Nephron (organoid): ENCODE data around the gene ACP2.

Experiments
- H3K27ac Mint-ChIP-seq, 3 experiments: 2 replicates each; pipeline ENCODE4 v1.8.0; 2020; ENCODE audit warnings: mixed read lengths in 3 of 3, mild to moderate bottlenecking in 2 of 3, moderate library complexity in 1 of 3
- H3K27me3 Mint-ChIP-seq: 2 replicates; pipeline ENCODE4 v1.8.0; 2021; ENCODE audit warnings: low read depth, mild to moderate bottlenecking, moderate library complexity, mixed read lengths
- H3K36me3 Mint-ChIP-seq: 2 replicates; pipeline ENCODE4 v1.8.0; 2020; ENCODE audit warnings: low read depth, mixed read lengths
- H3K4me1 Mint-ChIP-seq: 2 replicates; pipeline ENCODE4 v1.8.0; 2020; ENCODE audit warnings: mixed read lengths
- H3K4me3 Mint-ChIP-seq, 3 experiments: 2 replicates each; pipeline ENCODE4 v1.8.0; 2020; ENCODE audit warnings: mild to moderate bottlenecking in 3 of 3, mixed read lengths in 3 of 3, moderate library complexity in 2 of 3
- H3K9me3 Mint-ChIP-seq: 2 replicates; pipeline ENCODE4 v1.8.0; 2020; ENCODE audit warnings: mixed read lengths
- TF ChIP-seq, protein P1 (sequence below), 3 experiments: fragments of 200-600 bp; sonication (generic); IDR thresholded peaks; one replicate each; pipeline ENCODE4 v1.5.0; 2021; ENCODE audit warnings: antibody characterized with exemption in 3 of 3; ENCODE audit not compliant: unreplicated experiment in 3 of 3

ACP2 gene

DNA sequence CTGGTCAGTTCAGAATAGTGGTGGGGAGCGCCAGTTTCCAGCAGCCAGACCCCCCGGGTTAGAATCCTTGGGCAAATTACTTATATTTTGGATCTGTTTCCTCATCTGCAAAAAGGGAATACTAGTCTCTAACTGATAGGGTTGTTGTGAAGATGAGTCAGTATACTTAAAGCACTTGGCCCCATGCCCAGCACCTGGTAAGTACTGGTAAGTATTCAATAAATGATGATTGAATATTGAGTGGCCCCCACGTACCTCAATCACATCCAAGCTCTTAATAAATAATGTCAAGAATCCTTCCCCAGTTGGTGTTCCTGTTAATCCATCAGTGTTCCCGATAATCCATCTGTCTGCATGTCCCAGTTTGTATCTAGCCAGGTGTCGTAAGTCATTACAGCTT is 12.1 kb downstream of the ACP2 start:
- Mint-ChIP-seq H3K27ac (peak overlapping the region in 2 of 3 experiments; percentile 3 to 11), H3K4me1 (peaks cover 10% of the 10 kb centered on the region), H3K9me3 (no peaks in the 10 kb centered on the region), H3K36me3 (peaks cover 33% of the 10 kb centered on the region), H3K4me3 (no peak overlapping the region), H3K27me3 (no peaks in the 10 kb centered on the region)
- TF ChIP-seq, protein P1, sequence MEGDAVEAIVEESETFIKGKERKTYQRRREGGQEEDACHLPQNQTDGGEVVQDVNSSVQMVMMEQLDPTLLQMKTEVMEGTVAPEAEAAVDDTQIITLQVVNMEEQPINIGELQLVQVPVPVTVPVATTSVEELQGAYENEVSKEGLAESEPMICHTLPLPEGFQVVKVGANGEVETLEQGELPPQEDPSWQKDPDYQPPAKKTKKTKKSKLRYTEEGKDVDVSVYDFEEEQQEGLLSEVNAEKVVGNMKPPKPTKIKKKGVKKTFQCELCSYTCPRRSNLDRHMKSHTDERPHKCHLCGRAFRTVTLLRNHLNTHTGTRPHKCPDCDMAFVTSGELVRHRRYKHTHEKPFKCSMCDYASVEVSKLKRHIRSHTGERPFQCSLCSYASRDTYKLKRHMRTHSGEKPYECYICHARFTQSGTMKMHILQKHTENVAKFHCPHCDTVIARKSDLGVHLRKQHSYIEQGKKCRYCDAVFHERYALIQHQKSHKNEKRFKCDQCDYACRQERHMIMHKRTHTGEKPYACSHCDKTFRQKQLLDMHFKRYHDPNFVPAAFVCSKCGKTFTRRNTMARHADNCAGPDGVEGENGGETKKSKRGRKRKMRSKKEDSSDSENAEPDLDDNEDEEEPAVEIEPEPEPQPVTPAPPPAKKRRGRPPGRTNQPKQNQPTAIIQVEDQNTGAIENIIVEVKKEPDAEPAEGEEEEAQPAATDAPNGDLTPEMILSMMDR (IDR thresholded peaks at IDR 0.05; ENCODE audit: unreplicated experiment in 3 of 3): no peak

DNA sequence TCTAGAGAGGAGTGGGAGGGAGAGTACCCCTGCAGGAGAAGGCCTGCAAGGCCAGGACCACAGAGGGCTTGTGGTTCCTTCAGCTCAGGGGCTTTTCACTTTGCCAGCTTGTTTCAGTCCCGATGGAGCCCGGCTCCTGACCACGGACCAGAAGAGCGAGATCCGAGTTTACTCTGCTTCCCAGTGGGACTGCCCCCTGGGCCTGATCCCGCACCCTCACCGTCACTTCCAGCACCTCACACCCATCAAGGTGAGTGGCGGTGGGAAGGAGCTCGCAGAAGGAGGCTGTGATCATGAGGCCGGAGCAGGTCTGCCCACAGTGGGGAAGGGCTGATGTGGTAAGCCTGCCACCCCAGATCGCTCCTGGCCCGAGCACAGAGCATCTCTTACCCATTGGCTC is 13.5 kb downstream of the ACP2 start:
- no peak overlapping the region for H3K4me3 Mint-ChIP-seq
- H3K36me3 Mint-ChIP-seq: peaks cover 24% of the 10 kb centered on the region
- no peak overlapping the region for H3K27ac Mint-ChIP-seq
- TF ChIP-seq, protein P1 (IDR thresholded peaks at IDR 0.05; ENCODE audit: unreplicated experiment in 3 of 3): no peak
- no peaks in the 10 kb centered on the region for H3K9me3 Mint-ChIP-seq
- H3K4me1 Mint-ChIP-seq: peaks cover 10% of the 10 kb centered on the region
- H3K27me3 Mint-ChIP-seq: no peaks in the 10 kb centered on the region

DNA sequence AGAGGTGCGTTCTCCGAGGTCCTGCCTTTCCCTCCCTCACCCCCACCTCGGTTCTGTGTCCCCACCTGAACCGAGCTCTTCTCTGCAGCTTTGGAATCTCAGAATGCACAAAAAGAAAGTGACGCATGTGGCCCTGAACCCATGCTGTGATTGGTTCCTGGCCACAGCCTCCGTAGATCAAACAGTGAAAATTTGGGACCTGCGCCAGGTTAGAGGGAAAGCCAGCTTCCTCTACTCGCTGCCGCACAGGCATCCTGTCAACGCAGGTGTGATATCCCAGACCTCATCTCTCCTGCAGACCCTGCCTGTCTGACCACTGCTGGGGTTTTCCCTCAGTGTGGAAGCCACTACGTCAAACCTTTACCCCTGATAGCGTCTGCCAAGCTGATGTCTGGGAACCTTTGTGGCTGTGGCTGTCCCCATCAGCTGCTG is 13.9 kb downstream of the ACP2 start:
- no peak overlapping the region for H3K4me3 Mint-ChIP-seq
- H3K27ac Mint-ChIP-seq: no peak overlapping the region
- TF ChIP-seq, protein P1 (IDR thresholded peaks at IDR 0.05; ENCODE audit: unreplicated experiment in 3 of 3): no peak
- H3K36me3 Mint-ChIP-seq: peaks cover 20% of the 10 kb centered on the region
- no peaks in the 10 kb centered on the region for H3K9me3 Mint-ChIP-seq
- peaks cover 10% of the 10 kb centered on the region for H3K4me1 Mint-ChIP-seq
- no peaks in the 10 kb centered on the region for H3K27me3 Mint-ChIP-seq

DNA sequence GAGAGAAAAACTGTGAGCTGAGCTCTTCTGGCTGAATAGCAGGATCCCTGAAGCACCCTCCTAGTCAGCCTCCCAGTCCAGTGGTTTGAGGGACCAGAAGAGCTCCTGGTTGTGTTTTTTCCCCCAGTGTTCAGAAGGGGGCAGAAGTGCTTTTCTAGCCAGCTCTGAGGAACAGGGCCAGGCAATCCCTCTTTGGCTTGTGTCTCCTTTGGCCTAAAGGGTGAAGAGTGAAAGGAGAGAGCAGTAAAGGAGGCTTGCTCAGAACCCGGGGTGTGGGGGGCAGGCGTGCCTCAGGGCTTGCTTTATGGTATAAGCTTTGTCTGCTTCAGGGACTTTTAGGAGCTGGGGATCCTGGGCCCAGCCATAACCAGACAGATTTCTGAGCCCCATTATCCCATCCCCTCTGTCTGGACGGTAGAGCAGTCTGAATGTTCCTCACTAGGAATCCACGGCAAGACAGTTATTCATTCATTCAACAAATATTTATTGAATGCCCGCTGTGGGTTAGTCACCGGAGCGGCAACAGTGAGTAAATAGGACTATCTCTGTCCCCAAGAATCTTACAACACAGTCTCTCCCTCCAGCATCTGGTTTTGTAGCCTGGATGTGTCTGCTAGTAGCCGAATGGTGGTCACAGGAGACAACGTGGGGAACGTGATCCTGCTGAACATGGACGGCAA is 14.5 kb downstream of the ACP2 start:
- H3K9me3 Mint-ChIP-seq: no peaks in the 10 kb centered on the region
- TF ChIP-seq, protein P1 (IDR thresholded peaks at IDR 0.05; ENCODE audit: unreplicated experiment in 3 of 3): peak in 1 of 3 experiments; percentile 24
- peak overlapping the region in 1 of 3 experiments; percentile 35 for H3K27ac Mint-ChIP-seq
- peaks cover 10% of the 10 kb centered on the region for H3K4me1 Mint-ChIP-seq
- H3K4me3 Mint-ChIP-seq: no peak overlapping the region
- H3K27me3 Mint-ChIP-seq: peaks cover 2% of the 10 kb centered on the region
- H3K36me3 Mint-ChIP-seq: peaks cover 14% of the 10 kb centered on the region

DNA sequence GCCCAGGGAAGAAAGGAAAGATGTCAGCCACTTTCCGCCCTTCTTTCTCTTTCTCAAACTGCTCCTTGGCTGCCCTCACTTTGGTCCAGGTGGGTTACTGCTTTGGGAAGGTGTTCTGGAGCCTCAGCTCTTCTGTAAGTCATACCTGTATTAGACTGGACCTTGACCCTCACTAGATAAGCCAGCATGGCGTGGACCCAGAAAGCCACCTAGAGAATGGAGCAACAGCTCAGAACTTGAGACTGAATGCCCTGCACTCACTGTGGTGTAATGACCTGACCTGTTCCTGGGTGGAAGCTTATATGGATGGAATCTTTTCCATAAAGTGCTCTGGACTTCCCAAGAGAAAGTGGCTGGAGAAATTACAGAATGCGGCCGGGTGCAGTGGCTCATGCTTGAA is 15.6 kb downstream of the ACP2 start:
- no peaks in the 10 kb centered on the region for H3K9me3 Mint-ChIP-seq
- peaks cover 10% of the 10 kb centered on the region for H3K4me1 Mint-ChIP-seq
- peaks cover 14% of the 10 kb centered on the region for H3K36me3 Mint-ChIP-seq
- H3K27ac Mint-ChIP-seq: no peak overlapping the region
- peaks cover 3% of the 10 kb centered on the region for H3K27me3 Mint-ChIP-seq
- TF ChIP-seq, protein P1 (IDR thresholded peaks at IDR 0.05; ENCODE audit: unreplicated experiment in 3 of 3): no peak
- H3K4me3 Mint-ChIP-seq: no peak overlapping the region

DNA sequence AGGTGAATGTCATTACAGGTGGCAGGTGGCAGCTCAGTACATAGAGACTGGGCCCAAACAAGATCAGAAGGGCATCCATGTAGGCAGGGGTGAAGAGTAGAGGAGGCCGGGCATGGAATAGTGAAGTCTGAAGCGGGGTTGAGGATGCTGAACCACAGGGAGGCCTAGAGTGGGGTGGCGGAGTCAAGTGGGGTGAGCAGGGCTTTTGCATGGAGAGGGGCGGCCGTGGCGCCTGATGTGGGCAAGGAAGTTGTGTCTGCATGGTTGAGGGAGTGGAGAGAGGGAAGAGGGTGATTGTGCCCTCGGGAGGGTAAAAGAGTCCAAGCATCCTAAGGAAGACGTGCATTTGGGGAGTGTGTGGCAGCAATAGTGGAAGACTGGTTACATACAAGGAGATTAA is 19.5 kb downstream of the ACP2 start:
- Mint-ChIP-seq H3K9me3 (no peaks in the 10 kb centered on the region), H3K4me1 (no peaks in the 10 kb centered on the region), H3K27ac (no peak overlapping the region), H3K27me3 (peaks cover 3% of the 10 kb centered on the region), H3K36me3 (peaks cover 12% of the 10 kb centered on the region), H3K4me3 (no peak overlapping the region)
- TF ChIP-seq, protein P1 (IDR thresholded peaks at IDR 0.05; ENCODE audit: unreplicated experiment in 3 of 3): no peak
